SK-N-SH (cell line): Measurements from ENCODE around the gene SERPINB12.

ENCODE experiments used
- ELF1 ChIP-seq: IDR thresholded peaks from 2 replicates; pipeline ENCODE4 v1.4.0; 2012
- REST ChIP-seq: IDR thresholded peaks from 2 replicates; pipeline ENCODE4 v1.6.1; 2012; ENCODE audit warnings: mild to moderate bottlenecking, low read depth, low read length, moderate library complexity
- TAF1 ChIP-seq: IDR thresholded peaks from 2 replicates; pipeline ENCODE4 v1.6.1; 2012; ENCODE audit warnings: low read depth, mild to moderate bottlenecking, low read length, moderate library complexity, borderline replicate concordance

GRCh38 chr18:63527251-63527650 is 14.9 kb upstream of the SERPINB12 start:
- TF ChIP-seq REST (no peak), TAF1 (no peak), ELF1 (no peak)
